ENCODE measurements around the gene THEMIS.

Gene THEMIS

GRCh38 chr6:127818149-127818548 lies 82.7 kb downstream of the THEMIS start:
- no peak for DNase-seq (ENCODE audit: low read depth in 1 of 2, low spot score in 1 of 2)
- Histone ChIP-seq H3K4me3 (replicated peaks; ENCODE audit: insufficient read depth, low read length) (no peak overlapping the region), H3K27ac (replicated peaks) (no peak overlapping the region), H3K27me3 (ENCODE audit: insufficient read depth, poor library complexity, severe bottlenecking) (no peaks in the 10 kb centered on the region)
- TF ChIP-seq, protein P1, sequence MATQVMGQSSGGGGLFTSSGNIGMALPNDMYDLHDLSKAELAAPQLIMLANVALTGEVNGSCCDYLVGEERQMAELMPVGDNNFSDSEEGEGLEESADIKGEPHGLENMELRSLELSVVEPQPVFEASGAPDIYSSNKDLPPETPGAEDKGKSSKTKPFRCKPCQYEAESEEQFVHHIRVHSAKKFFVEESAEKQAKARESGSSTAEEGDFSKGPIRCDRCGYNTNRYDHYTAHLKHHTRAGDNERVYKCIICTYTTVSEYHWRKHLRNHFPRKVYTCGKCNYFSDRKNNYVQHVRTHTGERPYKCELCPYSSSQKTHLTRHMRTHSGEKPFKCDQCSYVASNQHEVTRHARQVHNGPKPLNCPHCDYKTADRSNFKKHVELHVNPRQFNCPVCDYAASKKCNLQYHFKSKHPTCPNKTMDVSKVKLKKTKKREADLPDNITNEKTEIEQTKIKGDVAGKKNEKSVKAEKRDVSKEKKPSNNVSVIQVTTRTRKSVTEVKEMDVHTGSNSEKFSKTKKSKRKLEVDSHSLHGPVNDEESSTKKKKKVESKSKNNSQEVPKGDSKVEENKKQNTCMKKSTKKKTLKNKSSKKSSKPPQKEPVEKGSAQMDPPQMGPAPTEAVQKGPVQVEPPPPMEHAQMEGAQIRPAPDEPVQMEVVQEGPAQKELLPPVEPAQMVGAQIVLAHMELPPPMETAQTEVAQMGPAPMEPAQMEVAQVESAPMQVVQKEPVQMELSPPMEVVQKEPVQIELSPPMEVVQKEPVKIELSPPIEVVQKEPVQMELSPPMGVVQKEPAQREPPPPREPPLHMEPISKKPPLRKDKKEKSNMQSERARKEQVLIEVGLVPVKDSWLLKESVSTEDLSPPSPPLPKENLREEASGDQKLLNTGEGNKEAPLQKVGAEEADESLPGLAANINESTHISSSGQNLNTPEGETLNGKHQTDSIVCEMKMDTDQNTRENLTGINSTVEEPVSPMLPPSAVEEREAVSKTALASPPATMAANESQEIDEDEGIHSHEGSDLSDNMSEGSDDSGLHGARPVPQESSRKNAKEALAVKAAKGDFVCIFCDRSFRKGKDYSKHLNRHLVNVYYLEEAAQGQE (IDR thresholded peaks at IDR 0.05; ENCODE audit: insufficient replicate concordance, low read depth), result no peak
- TF ChIP-seq, protein P2, sequence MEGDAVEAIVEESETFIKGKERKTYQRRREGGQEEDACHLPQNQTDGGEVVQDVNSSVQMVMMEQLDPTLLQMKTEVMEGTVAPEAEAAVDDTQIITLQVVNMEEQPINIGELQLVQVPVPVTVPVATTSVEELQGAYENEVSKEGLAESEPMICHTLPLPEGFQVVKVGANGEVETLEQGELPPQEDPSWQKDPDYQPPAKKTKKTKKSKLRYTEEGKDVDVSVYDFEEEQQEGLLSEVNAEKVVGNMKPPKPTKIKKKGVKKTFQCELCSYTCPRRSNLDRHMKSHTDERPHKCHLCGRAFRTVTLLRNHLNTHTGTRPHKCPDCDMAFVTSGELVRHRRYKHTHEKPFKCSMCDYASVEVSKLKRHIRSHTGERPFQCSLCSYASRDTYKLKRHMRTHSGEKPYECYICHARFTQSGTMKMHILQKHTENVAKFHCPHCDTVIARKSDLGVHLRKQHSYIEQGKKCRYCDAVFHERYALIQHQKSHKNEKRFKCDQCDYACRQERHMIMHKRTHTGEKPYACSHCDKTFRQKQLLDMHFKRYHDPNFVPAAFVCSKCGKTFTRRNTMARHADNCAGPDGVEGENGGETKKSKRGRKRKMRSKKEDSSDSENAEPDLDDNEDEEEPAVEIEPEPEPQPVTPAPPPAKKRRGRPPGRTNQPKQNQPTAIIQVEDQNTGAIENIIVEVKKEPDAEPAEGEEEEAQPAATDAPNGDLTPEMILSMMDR (IDR thresholded peaks at IDR 0.05; ENCODE audit: insufficient read depth, low read length), result no peak
- TF ChIP-seq POLR2AphosphoS5 (IDR thresholded peaks at IDR 0.05; ENCODE audit: low read depth), result no peak
- TF ChIP-seq GABPA (IDR thresholded peaks at IDR 0.05; ENCODE audit: low read depth), result no peak
- no peak for TF ChIP-seq SPI1 (IDR thresholded peaks at IDR 0.05; ENCODE audit: borderline replicate concordance, low read depth)

- no peak for TF ChIP-seq POLR2AphosphoS5 (IDR thresholded peaks at IDR 0.05; ENCODE audit: low read depth)
- TF ChIP-seq, protein P1 (IDR thresholded peaks at IDR 0.05; ENCODE audit: insufficient replicate concordance, low read depth), result no peak
- TF ChIP-seq GABPA (IDR thresholded peaks at IDR 0.05; ENCODE audit: low read depth), result no peak
- TF ChIP-seq, protein P2 (IDR thresholded peaks at IDR 0.05; ENCODE audit: insufficient read depth, low read length), result no peak
- TF ChIP-seq SPI1 (IDR thresholded peaks at IDR 0.05; ENCODE audit: borderline replicate concordance, low read depth), result no peak
- no peaks in the 10 kb centered on the region for H3K27me3 ChIP-seq (ENCODE audit: insufficient read depth, poor library complexity, severe bottlenecking)
- no peak for DNase-seq (ENCODE audit: low read depth in 1 of 2, low spot score in 1 of 2)
- no peak overlapping the region for H3K4me3 ChIP-seq (replicated peaks; ENCODE audit: insufficient read depth, low read length)
- no peak overlapping the region for H3K27ac ChIP-seq (replicated peaks)
Observed at GRCh38 chr6:127816643-127817042, 84.2 kb downstream of the THEMIS start.

- H3K4me3 ChIP-seq (replicated peaks; ENCODE audit: insufficient read depth, low read length), result no peak overlapping the region
- TF ChIP-seq, protein P2 (IDR thresholded peaks at IDR 0.05; ENCODE audit: insufficient read depth, low read length), result no peak
- TF ChIP-seq, protein P1 (IDR thresholded peaks at IDR 0.05; ENCODE audit: insufficient replicate concordance, low read depth), result no peak
- TF ChIP-seq POLR2AphosphoS5 (IDR thresholded peaks at IDR 0.05; ENCODE audit: low read depth) (no peak), SPI1 (IDR thresholded peaks at IDR 0.05; ENCODE audit: borderline replicate concordance, low read depth) (no peak), GABPA (IDR thresholded peaks at IDR 0.05; ENCODE audit: low read depth) (no peak)
- DNase-seq (ENCODE audit: low read depth in 1 of 2, low spot score in 1 of 2), result no peak
- H3K27ac ChIP-seq (replicated peaks), result no peak overlapping the region
- H3K27me3 ChIP-seq (ENCODE audit: insufficient read depth, poor library complexity, severe bottlenecking), result no peaks in the 10 kb centered on the region
Observed at GRCh38 chr6:127813699-127814027, 87.2 kb downstream of the THEMIS start.

Data from HL-60 (cell line).